Stomach (tissue), 9 donors: ENCODE measurements around the gene USP19. TPM values are rescaled to one million over a fixed set of nuclear protein-coding genes. Genes with fewer than 3 reads are reported as not detected.

Experiments used
- DNase-seq, 2 donors: peaks; one replicate each; pipeline versions ENCODE4 v3.0.0 to v3.0.0-alpha.2; 2013 to 2019
- H3K27ac ChIP-seq, 5 donors: fragments of 200-600 bp in 4 of 5; sonication (generic) in 4 of 5; one replicate each; pipeline ENCODE4 v1.5.1; 2013 to 2019; ENCODE audit warnings: mild to moderate bottlenecking in 1 of 5, moderate library complexity in 1 of 5
- H3K27me3 ChIP-seq, 3 donors: fragments of 200-600 bp; sonication (generic); one replicate each; pipeline ENCODE4 v1.5.1; 2017 to 2019; ENCODE audit warnings: mixed run types in 1 of 3
- H3K36me3 ChIP-seq, 4 donors: fragments of 200-600 bp; sonication (generic); 1 replicate in 3 of 4; 2 replicates in 1 of 4; pipeline ENCODE4 v1.5.1; 2016 to 2019
- H3K4me1 ChIP-seq, 4 donors: fragments of 200-600 bp; sonication (generic); one replicate each; pipeline ENCODE4 v1.5.1; 2016 to 2019
- H3K4me3 ChIP-seq, 4 donors: fragments of 200-600 bp; sonication (generic) in 3 of 4; one replicate each; pipeline ENCODE4 v1.5.1; 2016 to 2019; ENCODE audit warnings: mild to moderate bottlenecking in 1 of 4
- H3K9me3 ChIP-seq, 4 donors: fragments of 200-600 bp; sonication (generic); one replicate each; pipeline ENCODE4 v1.5.1; 2016 to 2019
- EP300 ChIP-seq: sonication (generic); formaldehyde crosslinking; IDR thresholded peaks from one replicate; pipeline ENCODE4 v1.6.1; 2017; ENCODE audit warnings: antibody characterized with exemption
- POLR2A ChIP-seq, 4 donors: fragments of 450-650 bp; IDR thresholded peaks; one replicate each; pipeline ENCODE4 v1.6.1; 2016; ENCODE audit warnings: antibody characterized with exemption in 4 of 4, control low read depth in 2 of 4, mild to moderate bottlenecking in 1 of 4, moderate library complexity in 1 of 4
- POLR2AphosphoS5 ChIP-seq, 3 donors: sonication (generic); formaldehyde crosslinking; IDR thresholded peaks; one replicate each; pipeline ENCODE4 v1.6.1; 2016; ENCODE audit warnings: antibody characterized with exemption in 3 of 3
- WGBS, 5 donors: extraction: QIAGEN DNeasy Blood & Tissue Kit in 3 of 5; methylation state at CpG; one replicate each; pipeline versions ENCODE4 v1.1.5 to v1.1.7; 2013 to 2018; 5-methylcytosine and 5-hydroxymethylcytosine counted together
- intact Hi-C: fragments of 100-400 bp; cut with DNase I; formaldehyde crosslinking; loops from one replicate; pipeline ENCODE4 v1.15.1; 2023; ENCODE audit warnings: low total_unique reads
- polyA plus RNA-seq, 3 donors: library from polyadenylated mRNA; stranded (reverse); fragments of 200-250 nt; gene quantifications; one replicate each; pipeline ENCODE4 v1.2.3, GENCODE V29; 2013
- total RNA-seq, 5 donors: library from RNA; depleted of rRNA; stranded (reverse); fragments of >200 nt; gene quantifications; one replicate each; pipeline versions ENCODE4 v1.1.0 to v1.2.3, GENCODE V29; 2014 to 2016
- TF ChIP-seq, protein P1 (sequence below), 7 experiments: fragments of 450-650 bp in 4 of 7; fragments of 200-600 bp in 3 of 7; sonication (generic) in 3 of 7; IDR thresholded peaks; one replicate each; pipeline ENCODE4 v1.5.1; 2016 to 2019; ENCODE audit warnings: antibody characterized with exemption in 7 of 7, control low read depth in 2 of 7, mild to moderate bottlenecking in 1 of 7
- donor health status: healthy with polysubstance abuse.
- donor health status: Bipolar disorder and iron deficiency.
- donor health status: healthy.

Gene USP19
- total and polyA plus RNA-seq, 8 donors = 15.6 to 77.2 (median 30.5) TPM

DNA sequence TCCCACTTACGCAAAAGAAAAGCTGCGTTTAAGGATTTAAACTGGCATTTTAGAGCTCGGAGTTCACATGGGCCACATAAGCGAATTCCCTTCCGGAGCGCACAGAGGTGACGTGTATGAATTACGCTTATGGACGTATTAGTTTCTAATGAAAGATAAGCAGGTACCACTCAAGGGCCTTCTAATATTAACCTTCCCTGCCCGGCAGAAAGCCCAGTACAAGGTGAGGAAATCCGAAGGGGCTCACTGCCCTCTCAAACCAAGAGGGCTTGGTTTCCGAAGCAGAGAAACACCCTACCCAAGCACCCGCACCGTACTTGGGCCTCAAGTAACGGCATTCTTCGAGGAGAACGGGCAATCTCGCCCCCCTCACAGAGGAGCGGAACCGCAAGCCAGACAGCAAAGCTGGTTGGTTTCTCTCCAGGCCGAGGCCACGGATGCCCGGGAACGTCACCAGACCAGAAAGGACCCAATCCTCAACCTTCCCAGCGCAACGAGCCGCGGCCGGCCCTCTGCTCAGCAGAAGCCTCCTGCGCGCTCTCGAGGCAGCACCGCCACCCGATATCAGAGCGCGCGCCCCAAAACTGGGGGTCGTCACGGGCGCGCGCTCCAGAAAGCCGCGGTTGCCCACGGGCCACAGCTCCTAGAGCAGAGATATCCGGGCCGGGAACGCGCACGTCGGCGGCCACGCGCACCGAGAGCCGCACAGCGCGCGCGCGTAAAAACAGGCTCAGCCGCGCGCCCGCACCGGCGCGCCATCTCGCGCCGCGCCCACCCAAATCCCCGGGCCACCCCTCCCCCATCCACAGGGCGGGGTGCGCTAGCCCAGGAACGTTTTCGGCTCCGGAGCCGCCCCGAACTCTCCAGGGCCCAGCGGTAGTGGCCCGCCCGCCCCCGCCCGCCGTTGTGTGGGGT is 27.4 kb downstream of the USP19 start:
- WGBS, 5 donors = 0 to 1% (median 0%) methylated on average over 43 to 86 of the region's 86 CpGs
- no peaks in the 10 kb centered on the region for H3K27me3 ChIP-seq
- TF ChIP-seq, protein P1, sequence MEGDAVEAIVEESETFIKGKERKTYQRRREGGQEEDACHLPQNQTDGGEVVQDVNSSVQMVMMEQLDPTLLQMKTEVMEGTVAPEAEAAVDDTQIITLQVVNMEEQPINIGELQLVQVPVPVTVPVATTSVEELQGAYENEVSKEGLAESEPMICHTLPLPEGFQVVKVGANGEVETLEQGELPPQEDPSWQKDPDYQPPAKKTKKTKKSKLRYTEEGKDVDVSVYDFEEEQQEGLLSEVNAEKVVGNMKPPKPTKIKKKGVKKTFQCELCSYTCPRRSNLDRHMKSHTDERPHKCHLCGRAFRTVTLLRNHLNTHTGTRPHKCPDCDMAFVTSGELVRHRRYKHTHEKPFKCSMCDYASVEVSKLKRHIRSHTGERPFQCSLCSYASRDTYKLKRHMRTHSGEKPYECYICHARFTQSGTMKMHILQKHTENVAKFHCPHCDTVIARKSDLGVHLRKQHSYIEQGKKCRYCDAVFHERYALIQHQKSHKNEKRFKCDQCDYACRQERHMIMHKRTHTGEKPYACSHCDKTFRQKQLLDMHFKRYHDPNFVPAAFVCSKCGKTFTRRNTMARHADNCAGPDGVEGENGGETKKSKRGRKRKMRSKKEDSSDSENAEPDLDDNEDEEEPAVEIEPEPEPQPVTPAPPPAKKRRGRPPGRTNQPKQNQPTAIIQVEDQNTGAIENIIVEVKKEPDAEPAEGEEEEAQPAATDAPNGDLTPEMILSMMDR (IDR thresholded peaks at IDR 0.05) = no peak
- peak; percentile 81 to 94 for DNase-seq
- H3K27ac ChIP-seq = peak overlapping the region; percentile 97 to 99 (median 98)
- H3K9me3 ChIP-seq = no peaks in the 10 kb centered on the region
- H3K4me3 ChIP-seq = peak overlapping the region; percentile 94 to 100 (median 98)
- intact Hi-C loops = no loop called here
- peaks cover 25 to 61% (median 58%) of the 10 kb centered on the region in 4 donors for H3K4me1 ChIP-seq
- H3K36me3 ChIP-seq = peaks cover 10 to 40% (median 27%) of the 10 kb centered on the region in 4 donors

DNA sequence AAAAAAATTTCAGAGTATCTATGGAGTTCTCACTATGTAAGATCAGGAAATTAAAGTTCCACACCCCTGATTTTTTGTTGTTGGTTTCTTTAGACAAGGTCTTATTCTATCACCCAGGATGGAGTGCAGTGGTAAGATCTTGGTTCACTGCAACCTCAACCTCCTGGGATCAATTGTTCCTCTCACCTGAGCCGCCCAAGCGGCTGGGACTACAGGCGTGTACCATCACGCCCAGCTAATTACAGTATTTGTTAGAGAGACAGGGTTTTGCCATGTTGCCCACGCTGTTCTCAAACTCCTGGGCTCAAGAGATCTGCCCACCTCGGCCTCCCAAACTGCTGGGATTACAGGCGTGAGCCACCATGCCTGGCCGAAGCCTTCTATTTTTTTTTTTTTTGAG is 39.2 kb downstream of the USP19 start:
- H3K36me3 ChIP-seq = peaks cover 19 to 51% (median 40%) of the 10 kb centered on the region in 4 donors
- no peak for TF ChIP-seq POLR2AphosphoS5 (IDR thresholded peaks at IDR 0.05)
- TF ChIP-seq, protein P1 (IDR thresholded peaks at IDR 0.05) = no peak
- no peak for TF ChIP-seq POLR2A (IDR thresholded peaks at IDR 0.05)
- TF ChIP-seq EP300 = no peak
- peaks cover 0 to 33% (median 4%) of the 10 kb centered on the region in 4 donors for H3K4me1 ChIP-seq
- H3K27ac ChIP-seq = no peak overlapping the region
- 91 to 97% (median 95%) methylated on average over 8 of the region's 8 CpGs for WGBS, 5 donors
- H3K27me3 ChIP-seq = no peaks in the 10 kb centered on the region
- H3K9me3 ChIP-seq = no peaks in the 10 kb centered on the region
- intact Hi-C loops = no loop called here
- no peak overlapping the region for H3K4me3 ChIP-seq
- no peak for DNase-seq

- Histone ChIP-seq H3K27ac (no peak overlapping the region), H3K4me3 (no peak overlapping the region), H3K9me3 (no peaks in the 10 kb centered on the region), H3K4me1 (peaks cover 0 to 24% (median 4%) of the 10 kb centered on the region in 4 donors), H3K27me3 (no peaks in the 10 kb centered on the region), H3K36me3 (peaks cover 40 to 62% (median 53%) of the 10 kb centered on the region in 4 donors)
- DNase-seq = no peak
- TF ChIP-seq POLR2A (IDR thresholded peaks at IDR 0.05) (no peak), EP300 (no peak), POLR2AphosphoS5 (IDR thresholded peaks at IDR 0.05) (no peak)
- TF ChIP-seq, protein P1 (IDR thresholded peaks at IDR 0.05) = no peak
- 91 to 100% (median 94%) methylated on average over 2 of the region's 2 CpGs for WGBS, 5 donors
- intact Hi-C loops = no loop called here
These were observed 41.4 kb downstream of the USP19 start for GRCh38 chr3:49079270-49079669.

DNA sequence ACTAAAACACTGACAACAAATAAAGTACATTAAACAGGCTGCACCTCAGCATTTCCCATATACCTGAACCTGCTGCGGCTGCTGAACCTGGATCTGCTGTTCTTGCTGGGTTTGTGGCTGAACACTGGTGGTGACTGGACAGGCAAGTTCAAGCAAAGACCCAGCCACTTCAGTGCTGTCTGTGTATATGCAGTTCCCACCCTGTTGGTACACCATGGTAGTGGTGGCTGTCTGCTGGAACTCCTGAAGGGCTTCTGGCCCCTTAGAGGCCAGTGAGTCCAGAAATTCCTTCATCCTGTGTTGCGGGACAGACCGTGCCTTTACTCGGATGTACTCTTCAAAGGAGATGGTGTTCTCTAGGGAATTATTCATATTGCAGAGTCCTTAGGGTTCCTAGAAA is 44.0 kb downstream of the USP19 start:
- Histone ChIP-seq H3K36me3 (peaks cover 65 to 80% (median 76%) of the 10 kb centered on the region in 4 donors), H3K4me3 (no peak overlapping the region), H3K9me3 (no peaks in the 10 kb centered on the region), H3K27me3 (no peaks in the 10 kb centered on the region), H3K27ac (no peak overlapping the region), H3K4me1 (peaks cover 0 to 15% (median 4%) of the 10 kb centered on the region in 4 donors)
- DNase-seq = no peak
- 86 to 97% (median 92%) methylated on average over 4 of the region's 4 CpGs for WGBS, 5 donors
- TF ChIP-seq POLR2A (IDR thresholded peaks at IDR 0.05) (no peak), EP300 (no peak), POLR2AphosphoS5 (IDR thresholded peaks at IDR 0.05) (no peak)
- TF ChIP-seq, protein P1 (IDR thresholded peaks at IDR 0.05) = no peak
- intact Hi-C loops = no loop called here
